Measurements from ENCODE around the gene MRPL58. TPM values are rescaled to one million over a fixed set of nuclear protein-coding genes. Genes with fewer than 3 reads are reported as not detected.

MRPL58 gene
- total RNA-seq, 1 experiment from 2014 or later, result 155 TPM

Other genes starting within 250 kb of the MRPL58 start
- 30.0 and 31.1 TPM in 2 replicates for gene NAT9, start 236.3 kb upstream of the MRPL58 start, total RNA-seq (2014; rRNA removed; shearing (Covaris generic))
- gene GRIN2C, start 152.8 kb upstream of the MRPL58 start, total RNA-seq (2014; rRNA removed; shearing (Covaris generic)), result not detected in 2 replicates
- 8.2 and 13.1 TPM in 2 replicates for gene FDXR, start 139.7 kb upstream of the MRPL58 start, total RNA-seq (2014; rRNA removed; shearing (Covaris generic))
- not detected in 2 replicates for gene FADS6, start 119.0 kb upstream of the MRPL58 start, total RNA-seq (2014; rRNA removed; shearing (Covaris generic))
- not detected in 2 replicates for gene USH1G, start 89.4 kb upstream of the MRPL58 start, total RNA-seq (2014; rRNA removed; shearing (Covaris generic))
- gene OTOP2, start 88.4 kb upstream of the MRPL58 start, total RNA-seq (2014; rRNA removed; shearing (Covaris generic)), result not detected in 2 replicates
- gene OTOP3, start 76.8 kb upstream of the MRPL58 start, total RNA-seq (2014; rRNA removed; shearing (Covaris generic)), result not detected in 2 replicates
- gene HID1, start 39.9 kb upstream of the MRPL58 start, total RNA-seq (2014; rRNA removed; shearing (Covaris generic)), result 0.11 and 0.45 TPM in 2 replicates
- 9.2 and 11.5 TPM in 2 replicates for gene CDR2L, start 25.0 kb upstream of the MRPL58 start, total RNA-seq (2014; rRNA removed; shearing (Covaris generic))
- 453 and 707 TPM in 2 replicates for gene ATP5PD, start 34.3 kb downstream of the MRPL58 start, total RNA-seq (2014; rRNA removed; shearing (Covaris generic))
- gene KCTD2, start 34.6 kb downstream of the MRPL58 start, total RNA-seq (2014; rRNA removed; shearing (Covaris generic)), result 17.9 and 19.1 TPM in 2 replicates
- 0.24 TPM in 1 of 2 replicates, not detected in the other for gene SLC16A5, start 75.3 kb downstream of the MRPL58 start, total RNA-seq (2014; rRNA removed; shearing (Covaris generic))
- 2.6 and 3.6 TPM in 2 replicates for gene ARMC7, start 97.3 kb downstream of the MRPL58 start, total RNA-seq (2014; rRNA removed; shearing (Covaris generic))
- 86.0 and 91.8 TPM in 2 replicates for gene NT5C, start 119.1 kb downstream of the MRPL58 start, total RNA-seq (2014; rRNA removed; shearing (Covaris generic))
- 423 and 641 TPM in 2 replicates for gene JPT1, start 141.8 kb downstream of the MRPL58 start, total RNA-seq (2014; rRNA removed; shearing (Covaris generic))
- gene SUMO2, start 170.3 kb downstream of the MRPL58 start, total RNA-seq (2014; rRNA removed; shearing (Covaris generic)), result 116 and 119 TPM in 2 replicates
- gene NUP85, start 193.0 kb downstream of the MRPL58 start, total RNA-seq (2014; rRNA removed; shearing (Covaris generic)), result 40.6 and 48.6 TPM in 2 replicates
- gene GGA3, start 248.9 kb downstream of the MRPL58 start, total RNA-seq (2014; rRNA removed; shearing (Covaris generic)), result 10.4 and 12.4 TPM in 2 replicates
- gene MRPS7, start 249.2 kb downstream of the MRPL58 start, total RNA-seq (2014; rRNA removed; shearing (Covaris generic)), result 90.2 and 92.2 TPM in 2 replicates

Measured in Daoy (cell line).